NCI-H1105 treated with DMSO at 0.1 percent for 48 hours (cell line): ENCODE data around the gene TIMM10.
A peak's percentile ranks its signal among the peaks of the same experiment; 100 is the strongest.

Experiments
- DNase-seq: peaks from one replicate; lab custom pipeline; 2025; lab: John Stamatoyannopoulos, UW

TIMM10 gene, protein sequence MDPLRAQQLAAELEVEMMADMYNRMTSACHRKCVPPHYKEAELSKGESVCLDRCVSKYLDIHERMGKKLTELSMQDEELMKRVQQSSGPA

DNA sequence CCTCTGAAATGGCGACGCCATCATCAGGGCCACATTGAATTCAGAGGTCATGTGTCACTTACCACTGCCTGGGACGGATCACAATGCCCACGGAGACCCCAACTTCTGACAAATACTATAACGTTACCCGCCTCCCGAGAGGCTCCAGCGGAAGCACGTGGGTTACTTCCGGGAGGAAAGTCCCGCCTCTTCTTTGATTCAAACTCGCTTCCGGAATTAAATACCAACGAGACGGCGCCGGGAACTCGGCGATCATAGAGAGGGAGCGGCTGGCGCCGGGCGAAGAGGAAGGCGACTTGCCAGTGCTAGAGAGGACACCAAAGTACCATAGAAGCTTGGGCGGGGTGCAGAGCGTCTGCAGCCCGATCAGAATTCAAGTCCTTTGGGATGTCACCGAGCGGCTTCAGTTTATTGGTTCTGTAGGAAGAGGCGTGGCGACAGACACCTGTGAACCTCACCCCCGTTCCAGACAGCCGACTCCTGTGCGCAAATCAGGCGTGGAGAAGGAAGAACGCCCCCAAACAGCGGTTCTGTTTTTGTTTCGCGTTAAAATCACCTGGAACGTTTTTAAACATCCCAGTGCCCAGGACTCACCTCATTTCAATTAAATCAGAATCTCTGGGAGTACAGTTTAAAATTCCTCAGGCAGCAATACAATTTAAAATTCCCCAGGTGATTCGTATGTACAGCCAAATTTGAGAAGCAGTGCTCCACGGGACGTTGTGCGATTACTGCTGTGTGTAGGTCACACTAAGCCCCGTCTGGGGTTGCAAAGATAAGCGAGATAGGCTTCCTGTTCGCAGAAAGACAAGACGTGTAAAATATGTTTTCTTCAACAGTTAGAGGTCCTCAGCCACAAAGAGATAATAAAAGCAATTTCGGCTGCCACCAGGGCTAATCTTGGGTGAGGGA is at the start of gene TIMM10:
TIMM10 (minus strand) TSS at position 159 of the 912 bp plus-strand sequence. CDS start 565 bp downstream, outside the sequence.
- peak; percentile 99 for DNase-seq

DNA sequence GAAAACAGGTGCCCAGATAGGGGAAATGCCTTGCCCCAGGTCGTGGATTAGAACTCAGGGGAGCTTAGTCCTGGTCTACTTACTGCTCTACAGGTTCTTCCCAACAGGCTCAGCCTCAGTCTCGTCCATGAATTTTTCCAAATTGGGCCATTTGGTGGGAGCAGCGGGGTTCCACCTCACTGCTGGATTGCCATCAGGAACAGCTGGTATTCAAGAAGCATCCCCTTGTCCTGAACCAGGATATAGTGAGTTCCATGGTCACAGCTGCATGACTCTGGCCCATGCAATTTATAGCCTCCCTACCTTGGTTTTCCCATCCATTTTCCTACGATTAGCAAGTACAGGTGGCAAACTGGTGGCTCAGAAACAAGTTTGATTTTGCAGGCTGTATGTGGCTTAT is 43.5 kb upstream of the TIMM10 start:
- no peak for DNase-seq

DNA sequence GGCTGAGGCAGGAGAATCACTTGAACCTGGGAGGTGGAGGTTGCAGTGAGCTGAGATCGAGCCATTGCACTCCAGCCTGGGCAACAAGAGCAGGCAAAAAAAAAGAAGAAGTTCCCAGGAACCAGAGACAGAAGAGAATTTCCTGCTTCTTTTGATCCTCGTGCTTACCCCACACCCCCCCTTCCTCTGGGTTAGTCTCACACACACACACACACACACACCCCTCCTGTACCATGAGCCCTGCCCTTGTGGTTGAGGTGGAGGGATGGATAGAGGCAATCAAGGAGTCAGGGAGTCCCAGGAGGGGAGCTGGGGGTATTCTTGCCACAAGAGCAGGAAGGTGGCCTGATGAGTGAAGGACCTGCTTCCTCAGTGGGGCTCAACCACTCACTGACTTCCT is 41.1 kb upstream of the TIMM10 start:
- no peak for DNase-seq

DNA sequence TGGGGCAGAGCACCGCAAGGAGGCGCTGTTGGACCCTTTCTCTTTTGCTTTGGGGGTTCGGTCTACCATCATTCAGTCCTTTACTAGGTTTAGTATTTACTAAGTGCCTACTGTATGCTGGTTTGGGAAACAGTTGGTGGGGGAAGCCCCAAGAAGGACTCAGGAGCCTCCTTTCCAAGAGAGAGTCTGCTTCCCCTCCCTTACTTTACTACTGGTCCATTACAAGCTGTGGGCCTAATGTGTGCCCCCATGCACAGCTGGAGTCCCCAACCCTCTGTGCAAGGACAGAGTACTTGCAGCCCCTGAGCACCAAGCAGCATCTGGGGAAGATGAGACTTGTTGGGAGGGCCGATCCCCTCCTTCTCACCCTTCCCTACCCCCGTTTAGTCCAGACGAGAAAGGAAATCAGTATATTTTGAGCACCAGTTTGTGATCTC is 37.8 kb upstream of the TIMM10 start:
- no peak for DNase-seq

DNA sequence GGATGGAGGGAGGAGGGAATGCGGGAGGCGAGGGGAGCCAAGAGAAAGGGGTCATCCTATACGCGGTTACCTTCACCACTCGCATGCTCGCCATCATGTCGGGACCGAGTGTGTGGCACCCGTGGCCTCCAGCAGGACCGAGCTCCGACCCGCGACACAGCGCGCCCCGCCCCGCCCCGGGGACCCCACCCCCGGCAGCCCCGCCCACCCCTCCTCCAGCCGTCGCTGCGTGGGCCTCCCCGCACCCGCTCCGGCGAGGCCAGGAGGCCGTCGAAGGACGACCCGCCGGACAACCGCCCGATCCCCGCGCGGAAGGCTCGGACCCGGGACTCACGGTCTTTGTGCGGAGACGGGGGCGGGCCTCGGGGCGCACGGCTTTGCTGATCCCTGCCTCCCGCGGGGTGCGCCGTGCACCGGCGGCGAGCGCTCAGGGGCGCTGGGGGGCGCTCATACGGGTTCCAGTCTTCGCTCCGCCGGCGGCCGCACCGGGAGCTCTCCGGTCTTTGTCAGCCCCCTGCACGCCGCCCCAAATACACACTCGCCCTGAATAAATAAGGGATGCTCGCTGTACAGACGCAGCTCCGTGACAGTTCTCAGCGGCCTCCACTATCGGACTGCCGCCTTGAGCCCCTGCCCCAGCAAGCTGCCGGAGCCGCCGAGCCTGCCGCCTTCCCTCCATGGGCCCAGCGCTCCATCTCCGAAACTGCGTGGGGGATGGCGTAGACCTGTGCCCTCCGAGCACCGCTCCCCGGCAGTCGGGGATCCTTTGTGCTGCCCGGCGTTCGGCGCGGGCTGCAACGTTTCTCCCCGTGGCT is 37.2 kb upstream of the TIMM10 start, which contains the start of gene UBE2L6:
UBE2L6 (minus strand) TSS at position 158 of the 815 bp plus-strand sequence; CDS start at position 97, 61 bp downstream.
- DNase-seq, result peak; percentile 76

DNA sequence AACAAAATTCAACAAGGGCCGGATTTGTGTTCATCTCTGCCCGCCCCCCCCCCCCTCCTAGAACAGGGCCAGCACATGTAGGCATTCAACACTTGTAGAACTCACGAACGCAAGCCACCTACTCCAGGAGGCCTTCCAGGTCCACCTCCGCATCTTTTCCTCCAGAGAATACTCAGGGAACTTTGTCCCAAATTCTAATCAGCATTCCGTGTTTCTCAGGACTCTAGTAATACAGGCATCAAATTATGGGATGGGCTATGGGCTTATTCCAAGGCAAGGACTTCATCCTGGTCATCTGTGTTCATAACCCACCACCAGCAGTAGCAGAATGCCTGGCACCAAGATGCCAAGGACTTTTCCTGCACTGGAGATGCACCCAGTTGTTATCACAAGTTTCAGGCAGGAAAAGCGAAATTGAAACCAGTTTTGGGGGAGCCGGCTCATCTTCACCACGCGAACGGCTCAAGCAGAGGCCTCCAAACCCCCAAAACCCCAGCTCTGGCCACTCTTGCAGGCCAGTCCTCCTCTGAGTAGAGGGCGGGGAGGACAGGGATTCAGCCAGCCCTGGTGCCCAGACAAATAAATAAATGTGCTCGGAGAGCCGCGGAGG is 36.5 kb upstream of the TIMM10 start:
- no peak for DNase-seq

DNA sequence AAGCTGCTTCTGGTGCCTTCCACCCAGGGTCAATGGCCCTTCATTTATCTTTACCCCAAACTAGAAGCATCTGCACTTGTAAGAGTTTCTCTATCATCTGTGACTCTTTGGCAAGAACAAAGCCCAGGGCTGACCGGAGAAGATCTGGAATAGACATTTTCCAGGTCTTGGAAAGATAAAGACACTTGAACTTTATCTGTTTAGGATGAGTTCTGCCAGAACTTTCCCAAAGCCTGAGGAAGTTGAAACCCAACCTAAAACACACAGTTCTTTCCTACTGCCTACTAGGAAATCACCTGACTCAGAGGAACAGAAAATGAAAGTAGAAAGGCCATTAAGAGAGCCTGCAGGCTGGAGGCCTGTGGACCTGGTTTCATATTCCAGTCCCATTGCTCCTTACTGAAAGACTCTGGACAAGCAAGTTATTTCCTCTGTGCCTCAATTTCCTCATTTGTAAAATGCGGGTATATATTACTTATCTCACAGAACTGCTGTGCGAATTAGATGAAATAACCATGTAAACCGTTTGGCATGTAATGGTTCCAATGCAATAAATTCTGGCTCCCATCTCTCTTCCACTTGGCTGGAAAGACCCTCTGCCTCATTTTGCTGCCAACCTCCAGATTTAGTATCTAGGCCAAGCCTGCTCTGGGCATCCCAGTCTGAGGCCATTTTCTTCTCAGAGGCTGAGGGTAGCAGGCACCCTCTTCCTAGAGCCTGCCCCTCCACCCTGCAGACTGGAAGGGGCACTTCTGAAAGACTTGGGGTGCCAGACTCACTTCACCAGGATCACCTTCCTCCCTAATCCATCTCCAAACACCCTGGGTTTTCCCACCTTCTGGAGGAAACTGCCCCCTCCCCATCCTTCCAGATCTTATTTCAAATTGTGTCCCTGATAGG is 35.7 kb upstream of the TIMM10 start:
- DNase-seq, result no peak

DNA sequence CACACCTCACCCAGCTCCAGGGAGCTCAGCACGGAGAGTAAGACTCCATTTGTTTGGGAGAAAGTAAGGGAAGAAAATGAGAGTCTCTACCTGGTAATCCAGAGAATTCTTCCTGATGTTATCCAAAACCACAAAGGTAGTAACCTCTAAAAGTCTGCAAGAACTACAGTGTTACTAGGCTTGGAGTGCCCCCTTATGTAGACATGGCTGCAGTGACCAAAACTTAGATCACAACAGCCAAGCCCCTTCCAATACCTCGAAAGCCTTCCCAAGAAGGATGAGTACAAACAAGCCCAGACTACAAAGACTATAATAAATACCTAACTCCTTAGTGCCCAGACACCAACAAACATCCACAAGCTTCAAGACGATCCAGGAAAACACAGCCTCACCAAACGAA is 32.0 kb upstream of the TIMM10 start:
- DNase-seq, result no peak

DNA sequence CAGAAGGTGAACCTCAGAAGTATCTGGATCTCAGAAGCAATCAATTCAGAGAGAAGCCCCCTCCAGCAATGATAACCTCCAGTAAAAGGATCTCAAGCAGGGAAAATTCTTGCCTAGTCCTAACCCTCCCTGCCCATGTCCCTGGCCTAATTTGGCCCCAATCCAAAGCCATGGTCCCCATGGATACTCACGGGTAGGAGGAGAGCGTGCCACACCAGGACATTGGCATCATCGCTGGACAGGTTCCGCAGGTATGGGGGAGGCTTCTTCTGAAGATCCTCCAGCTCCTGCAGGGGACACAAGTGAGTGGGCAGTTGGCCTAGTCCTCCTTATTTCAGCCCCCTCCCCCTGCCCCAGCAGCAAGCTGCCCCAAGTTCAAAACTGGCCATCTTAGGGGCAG is 29.6 kb upstream of the TIMM10 start:
- no peak for DNase-seq

DNA sequence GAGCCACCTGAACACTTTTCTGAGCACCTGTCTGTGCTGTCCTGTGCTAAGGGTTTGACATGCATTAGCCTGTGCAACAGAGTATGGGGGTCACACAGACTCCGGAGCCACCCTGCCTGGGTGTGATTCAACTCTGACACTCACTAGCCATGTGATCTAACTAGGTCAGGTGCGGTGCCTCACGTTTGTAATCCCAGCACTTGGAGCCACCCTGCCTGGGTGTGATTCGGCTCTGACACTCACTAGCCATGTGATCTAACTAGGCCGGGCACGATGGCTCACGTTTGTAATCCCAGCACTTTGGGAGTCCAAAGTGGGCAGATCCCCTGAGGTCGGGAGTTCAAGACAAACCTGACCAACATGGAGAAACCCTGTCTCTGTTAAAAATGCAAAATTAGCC is 25.5 kb upstream of the TIMM10 start:
- no peak for DNase-seq

DNA sequence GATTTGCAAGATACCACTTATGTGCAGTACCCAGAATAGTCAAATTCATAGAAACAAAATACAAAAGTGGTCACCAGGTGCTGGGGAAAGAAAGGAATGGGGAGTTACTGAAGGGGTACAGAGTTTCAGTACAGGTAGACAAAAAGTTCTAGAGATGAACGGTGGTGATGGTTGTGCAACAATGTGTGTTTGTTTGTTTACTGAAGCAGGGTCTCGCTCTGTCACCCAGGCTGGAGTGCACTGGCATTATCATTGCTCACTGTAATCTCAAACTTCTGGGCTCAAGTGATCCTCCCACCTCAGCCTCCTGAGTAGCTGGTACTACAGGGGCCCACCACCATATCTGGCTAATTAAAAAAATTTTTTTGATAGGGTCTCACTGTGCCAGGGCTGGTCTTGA is 24.8 kb upstream of the TIMM10 start:
- DNase-seq, result no peak

DNA sequence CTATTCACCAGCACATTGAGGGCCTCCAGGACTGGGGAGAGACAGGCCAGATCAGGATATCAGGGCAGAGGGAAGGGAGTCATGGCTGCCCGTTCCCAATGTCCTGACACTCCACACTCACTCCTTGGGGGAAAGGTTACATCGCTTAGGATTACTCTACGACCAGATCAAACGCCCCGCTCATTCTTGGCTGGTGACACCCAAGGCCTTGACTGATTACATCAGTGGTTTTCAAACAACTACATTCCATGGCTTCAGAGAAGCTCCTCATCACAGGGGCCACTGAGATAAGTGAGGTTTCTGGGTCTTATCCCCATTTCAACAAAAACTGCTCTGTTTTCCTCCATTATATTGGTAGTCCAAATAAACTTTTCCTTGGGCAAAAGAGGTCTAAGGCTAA is 21.9 kb upstream of the TIMM10 start:
- DNase-seq, result no peak

DNA sequence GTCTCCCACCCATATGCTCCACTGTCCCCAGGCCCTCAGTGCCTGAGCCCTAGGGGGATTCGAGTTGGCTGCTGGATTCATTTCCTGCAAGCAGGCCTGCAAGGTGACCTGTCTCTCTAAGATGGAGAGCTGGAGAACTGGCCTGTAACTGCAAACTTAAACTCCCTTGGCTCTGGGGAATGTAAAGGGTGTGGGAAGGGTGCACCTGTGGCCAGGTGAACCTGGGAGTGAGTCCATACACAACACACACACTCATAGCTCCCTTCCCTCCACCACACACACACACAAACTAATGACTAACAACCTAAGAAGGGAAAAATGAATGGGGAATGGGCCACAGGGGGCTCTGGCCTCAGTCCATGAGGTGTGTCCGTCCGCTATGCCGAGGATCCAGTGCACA is 21.4 kb upstream of the TIMM10 start:
- no peak for DNase-seq

DNA sequence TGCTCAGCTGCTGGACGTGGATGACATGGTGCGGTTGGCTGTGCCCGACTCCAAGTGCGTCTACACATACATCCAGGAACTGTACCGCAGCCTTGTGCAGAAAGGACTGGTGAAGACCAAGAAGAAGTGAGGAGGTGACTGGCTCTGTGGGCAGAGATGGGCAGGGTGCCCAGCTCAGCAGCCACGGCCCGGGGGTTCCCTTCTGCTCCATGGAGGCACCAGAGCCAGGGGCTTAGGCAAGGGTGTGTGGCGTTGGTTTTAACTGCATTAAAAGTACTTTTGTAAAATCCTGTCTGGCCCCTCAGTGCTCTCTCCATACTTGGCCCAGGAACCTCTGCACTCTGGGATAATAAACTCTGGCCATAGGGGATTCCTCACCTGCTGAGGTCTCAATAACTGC is 19.4 kb upstream of the TIMM10 start:
- no peak for DNase-seq

DNA sequence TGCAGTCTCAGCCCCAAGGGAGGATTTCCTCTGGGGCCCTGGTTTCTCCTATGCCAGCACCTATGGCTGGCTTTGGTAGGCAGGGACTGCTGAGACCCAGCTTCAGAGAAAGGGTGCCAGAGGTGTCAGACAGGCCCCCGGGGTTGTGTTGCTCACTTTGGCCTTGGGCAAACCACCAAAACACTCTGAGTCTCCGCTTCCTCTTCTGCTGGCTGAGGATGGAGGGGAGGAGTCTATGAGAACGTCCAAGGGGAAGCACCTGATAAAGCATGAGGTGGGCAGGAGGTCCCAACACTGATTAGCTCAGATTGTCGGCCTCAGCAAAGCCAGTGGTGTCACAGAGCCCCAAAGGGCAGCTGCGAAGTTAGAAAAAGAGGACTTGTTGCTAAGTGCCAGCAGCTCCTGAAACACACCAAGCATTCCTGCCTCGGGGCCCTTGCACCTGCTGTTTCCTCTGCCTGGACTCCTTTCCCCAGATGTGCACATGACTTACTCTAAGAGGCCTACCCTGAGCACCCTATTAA is 17.4 kb upstream of the TIMM10 start:
- no peak for DNase-seq

DNA sequence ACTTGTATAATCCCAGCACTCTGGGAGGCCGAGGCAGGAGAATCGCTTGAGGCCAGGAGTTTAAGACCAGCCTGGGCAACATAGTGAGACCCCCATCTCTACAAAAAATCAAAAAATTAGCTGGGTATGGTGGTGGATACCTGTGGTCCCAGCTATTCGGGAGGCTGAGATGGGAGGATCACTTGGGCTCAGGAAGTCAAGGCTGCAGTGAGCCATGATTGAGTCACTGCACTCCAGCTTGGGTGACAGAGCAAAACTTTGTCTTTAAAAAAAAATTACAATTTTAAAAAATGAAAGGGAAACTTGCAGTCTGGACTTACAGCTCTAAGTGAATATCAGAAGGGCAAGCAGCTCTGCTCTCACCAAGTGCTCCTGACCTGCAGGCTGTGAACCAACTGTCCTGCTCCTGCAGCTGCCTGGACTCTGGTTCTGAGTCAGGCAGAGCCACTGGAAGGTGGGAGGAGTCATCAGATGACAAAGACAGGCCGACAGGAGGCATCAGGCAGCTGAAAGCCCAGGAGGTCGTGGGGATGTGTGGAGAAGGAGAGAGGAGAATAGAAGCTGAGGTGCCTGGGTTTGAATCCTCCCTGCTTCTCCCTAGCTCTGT is 16.4 kb upstream of the TIMM10 start:
- DNase-seq, result no peak

DNA sequence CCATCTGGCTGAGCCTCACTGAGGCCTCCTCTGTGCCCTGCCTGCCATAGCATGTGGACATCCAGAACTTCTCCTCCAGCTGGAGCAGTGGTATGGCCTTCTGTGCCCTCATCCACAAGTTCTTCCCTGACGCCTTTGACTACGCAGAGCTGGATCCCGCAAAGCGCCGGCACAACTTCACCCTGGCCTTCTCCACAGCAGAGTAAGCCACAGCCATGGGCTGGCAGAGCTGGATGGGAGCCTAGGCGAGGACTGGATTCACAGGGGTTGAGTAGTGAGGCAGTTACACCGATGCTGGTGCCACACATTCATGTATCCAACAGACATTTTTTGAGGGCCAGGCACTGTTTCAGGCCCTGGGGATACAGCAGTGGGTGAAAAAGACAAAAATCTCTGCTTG is 15.9 kb upstream of the TIMM10 start:
- no peak for DNase-seq

DNA sequence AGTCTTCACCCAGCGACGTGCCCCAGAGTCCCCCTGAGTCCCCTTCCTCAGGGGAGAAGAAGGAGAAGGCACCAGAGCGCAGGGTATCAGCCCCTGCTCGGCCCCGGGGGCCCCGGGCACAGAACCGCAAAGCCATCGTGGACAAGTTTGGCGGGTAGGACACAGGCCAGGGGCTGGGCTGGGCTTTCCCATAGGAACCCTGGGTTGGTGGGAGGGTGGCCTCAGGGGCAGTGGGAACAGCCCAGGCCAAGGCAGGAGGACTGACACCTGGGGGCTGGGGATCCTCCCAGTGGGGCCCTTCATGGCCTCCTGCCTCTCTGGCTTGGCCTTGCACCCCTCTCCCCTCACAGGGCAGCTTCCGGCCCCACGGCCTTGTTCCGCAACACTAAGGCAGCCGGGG is 15.3 kb upstream of the TIMM10 start:
- no peak for DNase-seq

DNA sequence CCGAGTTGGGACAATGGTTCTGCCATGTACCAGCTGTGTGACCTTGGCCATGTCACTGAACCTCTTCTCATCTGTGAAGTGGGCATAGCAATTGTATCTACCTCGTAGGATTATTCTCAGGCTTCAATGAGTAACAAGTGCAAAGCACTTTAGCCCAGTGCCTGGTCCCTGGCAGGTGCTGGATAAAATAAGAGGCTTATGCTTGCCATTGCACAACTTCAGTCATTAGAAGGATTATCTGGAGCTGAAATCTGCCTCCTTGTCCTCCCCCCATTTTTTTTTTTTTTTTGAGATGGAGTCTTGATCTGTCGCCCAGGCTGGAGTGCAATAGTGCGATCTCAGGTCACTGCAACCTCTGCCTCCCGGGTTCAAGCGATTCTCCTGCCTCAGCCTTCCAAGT is 14.0 kb upstream of the TIMM10 start:
- DNase-seq, result no peak

DNA sequence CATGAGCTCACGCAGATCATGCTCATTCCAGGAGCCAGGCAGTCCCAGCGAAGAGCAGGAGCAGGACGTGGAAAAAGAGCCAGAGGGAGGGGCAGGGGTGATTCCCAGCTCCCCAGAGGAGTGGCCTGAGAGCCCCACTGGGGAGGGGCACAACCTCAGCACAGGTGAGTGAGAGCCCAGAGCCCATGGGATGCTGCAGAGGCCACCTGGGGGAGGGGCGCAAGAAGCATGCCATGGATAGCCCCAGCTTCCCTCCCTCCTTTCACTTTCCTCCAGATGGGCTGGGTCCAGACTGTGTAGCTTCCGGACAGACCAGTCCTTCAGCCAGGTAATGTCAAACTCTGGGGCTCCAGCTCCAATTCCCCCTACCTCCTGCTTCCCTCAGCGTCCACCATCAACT is 13.0 kb upstream of the TIMM10 start:
- DNase-seq, result no peak

DNA sequence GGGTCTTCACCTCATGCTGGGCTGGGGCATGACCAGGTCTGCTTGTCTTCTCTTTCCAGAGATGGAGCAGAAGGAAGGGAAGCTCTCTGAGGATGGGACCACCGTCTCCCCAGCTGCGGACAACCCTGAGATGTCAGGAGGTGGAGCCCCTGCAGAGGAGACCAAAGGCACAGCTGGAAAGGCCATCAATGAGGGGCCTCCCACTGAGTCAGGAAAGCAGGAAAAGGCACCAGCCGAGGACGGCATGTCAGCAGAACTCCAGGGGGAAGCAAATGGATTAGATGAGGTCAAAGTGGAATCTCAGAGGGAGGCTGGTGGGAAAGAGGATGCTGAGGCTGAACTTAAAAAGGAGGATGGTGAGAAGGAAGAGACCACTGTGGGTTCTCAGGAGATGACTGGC is 12.0 kb upstream of the TIMM10 start:
- no peak for DNase-seq
